Measurements from ENCODE around the gene TMEM217.

The TMEM217 gene

DNA sequence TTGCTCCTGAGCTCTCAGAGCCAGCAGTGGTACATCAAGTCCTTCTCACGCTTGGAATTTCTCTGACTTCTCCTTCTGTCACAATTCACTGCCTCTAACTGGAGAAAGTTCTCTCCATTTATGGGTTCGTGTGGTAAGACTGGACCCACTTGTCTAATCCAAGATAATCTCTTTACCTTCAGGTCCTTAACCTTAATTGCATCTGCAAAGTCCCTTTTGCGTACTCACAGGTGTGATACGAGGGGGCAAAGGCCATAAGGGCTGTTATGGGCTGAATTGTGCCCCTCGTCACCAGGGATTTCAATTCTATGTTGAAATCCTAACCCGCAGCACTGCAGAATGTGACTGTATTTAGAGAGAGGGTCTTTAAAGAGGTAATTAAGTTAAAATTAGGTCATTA lies 27.8 kb downstream of the TMEM217 start:
- no peak overlapping the region for H3K9ac ChIP-seq (ENCODE audit: low read length)
- TF ChIP-seq CTCF (IDR thresholded peaks at IDR 0.05; ENCODE audit: low read depth, low read length) = no peak
- TF ChIP-seq EZH2phosphoT487 (IDR thresholded peaks at IDR 0.05; ENCODE audit: low read depth) = no peak
- no peaks in the 10 kb centered on the region for H3K79me2 ChIP-seq (ENCODE audit: low read length)
- H3K4me3 ChIP-seq (ENCODE audit: low read length) = no peak overlapping the region
- H2AFZ ChIP-seq (ENCODE audit: low read depth, low read length) = no peak overlapping the region
- no peak overlapping the region for H3K27ac ChIP-seq (ENCODE audit: low read length)
- peaks cover 12% of the 10 kb centered on the region; the same call in 1 of the 2 replicates for H3K27me3 ChIP-seq (ENCODE audit: low read depth, low read length)
- no peaks in the 10 kb centered on the region for H3K4me1 ChIP-seq (ENCODE audit: low read length)
- H3K9me3 ChIP-seq (ENCODE audit: insufficient read depth, low read length) = no peaks in the 10 kb centered on the region
- no peak overlapping the region for H3K4me2 ChIP-seq (ENCODE audit: low read length)
- no peaks in the 10 kb centered on the region for H4K20me1 ChIP-seq (ENCODE audit: insufficient read depth, low read length)
- no peaks in the 10 kb centered on the region for H3K36me3 ChIP-seq (replicated peaks; ENCODE audit: low read depth, low read length)

DNA sequence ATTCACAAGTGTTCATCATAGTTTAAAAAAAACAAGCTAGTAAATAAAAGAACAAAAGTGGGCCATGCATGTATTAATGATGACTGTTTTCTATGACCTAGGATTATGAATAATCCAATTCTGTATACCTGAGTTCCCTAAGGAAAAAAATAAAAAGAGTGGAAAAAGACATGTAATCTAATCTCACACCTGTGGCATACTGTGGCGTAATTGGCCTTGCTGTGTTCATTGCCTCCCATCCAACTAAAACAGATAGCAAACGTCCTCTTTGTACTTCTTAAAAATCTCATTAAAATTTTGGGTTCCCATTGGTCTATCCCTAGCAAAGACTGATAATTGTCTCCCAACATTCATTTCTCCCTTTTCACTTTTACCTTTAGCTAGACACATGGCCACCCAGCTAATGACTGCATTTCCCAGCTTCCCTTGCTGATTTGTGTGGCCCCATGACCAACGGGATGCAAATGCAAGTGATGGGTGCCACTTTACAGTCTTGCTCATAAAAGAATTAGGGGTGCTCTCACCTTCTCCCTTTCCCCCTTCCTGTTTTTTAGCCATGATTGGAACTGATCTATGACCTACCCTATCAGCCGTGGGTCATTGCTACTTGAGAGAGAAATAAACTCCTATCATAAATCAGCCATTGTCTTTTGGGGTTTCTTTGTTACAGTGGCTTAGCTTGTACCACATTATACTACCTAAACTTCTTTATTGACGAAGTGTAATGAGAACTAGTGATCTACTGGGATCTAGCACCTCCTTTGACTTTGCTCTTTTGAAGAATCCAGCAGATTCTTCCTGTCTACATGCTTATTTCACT lies 32.4 kb downstream of the TMEM217 start:
- no peak overlapping the region for H3K4me2 ChIP-seq (ENCODE audit: low read length)
- H4K20me1 ChIP-seq (ENCODE audit: insufficient read depth, low read length) = no peaks in the 10 kb centered on the region
- H3K79me2 ChIP-seq (ENCODE audit: low read length) = no peaks in the 10 kb centered on the region
- H3K27ac ChIP-seq (ENCODE audit: low read length) = no peak overlapping the region
- H3K9me3 ChIP-seq (ENCODE audit: insufficient read depth, low read length) = no peaks in the 10 kb centered on the region
- TF ChIP-seq EZH2phosphoT487 (IDR thresholded peaks at IDR 0.05; ENCODE audit: low read depth) (no peak), CTCF (IDR thresholded peaks at IDR 0.05; ENCODE audit: low read depth, low read length) (no peak)
- no peak overlapping the region for H2AFZ ChIP-seq (ENCODE audit: low read depth, low read length)
- H3K4me1 ChIP-seq (ENCODE audit: low read length) = peaks cover 12% of the 10 kb centered on the region
- no peaks in the 10 kb centered on the region for H3K27me3 ChIP-seq (ENCODE audit: low read depth, low read length)
- H3K9ac ChIP-seq (ENCODE audit: low read length) = no peak overlapping the region
- H3K36me3 ChIP-seq (replicated peaks; ENCODE audit: low read depth, low read length) = no peaks in the 10 kb centered on the region
- H3K4me3 ChIP-seq (ENCODE audit: low read length) = no peak overlapping the region

- H3K4me3 ChIP-seq (ENCODE audit: low read length) = peak overlapping the region; percentile 83
- peaks cover 14% of the 10 kb centered on the region for H3K4me1 ChIP-seq (ENCODE audit: low read length)
- H3K79me2 ChIP-seq (ENCODE audit: low read length) = no peaks in the 10 kb centered on the region
- no peak overlapping the region for H3K27ac ChIP-seq (ENCODE audit: low read length)
- TF ChIP-seq EZH2phosphoT487 (IDR thresholded peaks at IDR 0.05; ENCODE audit: low read depth) = no peak
- TF ChIP-seq CTCF (IDR thresholded peaks at IDR 0.05; ENCODE audit: low read depth, low read length) = no peak
- peak overlapping the region; percentile 75 for H3K4me2 ChIP-seq (ENCODE audit: low read length)
- H3K9ac ChIP-seq (ENCODE audit: low read length) = peak overlapping the region; percentile 40
- no peaks in the 10 kb centered on the region for H4K20me1 ChIP-seq (ENCODE audit: insufficient read depth, low read length)
- no peaks in the 10 kb centered on the region for H3K9me3 ChIP-seq (ENCODE audit: insufficient read depth, low read length)
- no peaks in the 10 kb centered on the region for H3K36me3 ChIP-seq (replicated peaks; ENCODE audit: low read depth, low read length)
- no peaks in the 10 kb centered on the region for H3K27me3 ChIP-seq (ENCODE audit: low read depth, low read length)
- H2AFZ ChIP-seq (ENCODE audit: low read depth, low read length) = peak overlapping the region; percentile 98
Observed at GRCh38 chr6:37222992-37223391, 35.0 kb downstream of the TMEM217 start.

DNA sequence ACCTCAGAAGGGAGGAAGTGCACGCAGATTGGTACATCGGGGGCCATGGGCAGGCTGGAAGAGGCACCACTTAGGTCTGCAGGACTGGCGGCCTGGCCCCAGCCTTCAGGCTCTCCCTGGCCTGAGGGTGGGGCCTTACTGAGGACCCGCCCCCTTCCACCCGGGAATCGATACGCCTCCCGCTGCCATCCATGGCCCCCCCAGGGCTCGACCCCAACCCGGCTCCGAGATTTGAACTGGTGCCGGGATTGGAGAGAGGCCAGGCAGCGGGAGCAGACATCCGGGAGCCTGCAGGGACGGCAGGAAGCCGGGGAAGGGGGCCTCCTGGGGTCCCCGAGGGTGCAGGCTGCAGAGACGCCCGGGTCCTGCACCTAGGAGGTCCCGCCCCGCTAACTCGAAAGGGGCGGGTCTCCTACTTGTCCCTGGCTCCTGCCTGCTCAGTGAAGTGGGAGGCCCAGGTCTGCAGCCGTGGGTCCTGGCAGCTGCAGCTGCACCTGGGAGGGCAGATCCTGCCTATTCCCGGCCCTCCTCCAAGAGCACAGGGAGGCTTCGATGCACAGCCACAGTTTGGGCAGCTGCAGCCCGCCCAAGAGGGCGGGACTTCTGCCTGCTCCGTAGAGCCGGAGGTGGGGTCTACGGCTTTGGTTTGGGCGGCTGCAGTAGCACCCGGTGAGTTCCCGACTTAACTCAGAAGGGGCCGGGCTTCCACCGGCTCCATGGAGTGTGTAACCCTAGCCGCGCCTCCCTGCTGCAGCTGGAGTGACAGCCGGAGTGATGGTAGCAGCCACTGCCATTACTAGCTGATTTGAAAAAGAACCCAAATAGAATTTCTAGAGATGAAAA lies 35.6 kb downstream of the TMEM217 start:
- Histone ChIP-seq H3K4me3 (ENCODE audit: low read length) (peak overlapping the region; percentile 83), H3K9me3 (ENCODE audit: insufficient read depth, low read length) (no peaks in the 10 kb centered on the region), H3K9ac (ENCODE audit: low read length) (peak overlapping the region; percentile 40), H3K4me2 (ENCODE audit: low read length) (peak overlapping the region; percentile 75), H3K27me3 (ENCODE audit: low read depth, low read length) (no peaks in the 10 kb centered on the region), H3K4me1 (ENCODE audit: low read length) (peaks cover 14% of the 10 kb centered on the region), H4K20me1 (ENCODE audit: insufficient read depth, low read length) (no peaks in the 10 kb centered on the region), H2AFZ (ENCODE audit: low read depth, low read length) (peak overlapping the region; percentile 98), H3K27ac (ENCODE audit: low read length) (no peak overlapping the region), H3K79me2 (ENCODE audit: low read length) (no peaks in the 10 kb centered on the region), H3K36me3 (replicated peaks; ENCODE audit: low read depth, low read length) (no peaks in the 10 kb centered on the region)
- no peak for TF ChIP-seq EZH2phosphoT487 (IDR thresholded peaks at IDR 0.05; ENCODE audit: low read depth)
- TF ChIP-seq CTCF (IDR thresholded peaks at IDR 0.05; ENCODE audit: low read depth, low read length) = no peak

Data from OCI-LY3 (cell line).